NCI-H510A (cell line): ENCODE data around the gene PCCA.
"Not testable (repeated sequence)": the region's sequence is repeated elsewhere in the genome, so short reads cannot be mapped to it uniquely, and the experiment has no call there.

Experiments used
- DNase-seq: peaks from one replicate; lab custom pipeline; 2025; lab: John Stamatoyannopoulos, UW

The PCCA gene

GRCh38 chr13:100546713-100547405 is 458.0 kb downstream of the PCCA start:
- no peak for DNase-seq

DNA sequence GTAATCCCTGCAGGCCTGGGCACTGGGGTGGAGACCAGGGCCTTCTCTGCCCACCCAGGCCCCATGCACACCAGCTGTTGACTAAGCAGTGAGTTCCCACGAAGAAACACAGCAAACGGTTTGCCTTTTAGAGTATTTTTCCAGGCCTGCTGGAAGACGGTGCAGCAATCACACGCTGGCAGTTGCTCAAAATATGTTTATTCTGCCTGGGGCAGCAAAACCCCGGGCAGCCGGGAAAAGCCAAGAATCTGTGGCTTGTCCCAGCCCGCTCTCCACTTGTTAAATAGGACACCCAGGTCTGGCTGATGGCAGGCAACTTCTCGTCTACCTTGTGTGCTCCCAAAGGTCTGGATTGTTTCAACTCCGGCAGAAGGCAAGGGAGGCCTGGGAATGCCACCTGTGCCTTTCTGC is 458.9 kb downstream of the PCCA start:
- no peak for DNase-seq

DNA sequence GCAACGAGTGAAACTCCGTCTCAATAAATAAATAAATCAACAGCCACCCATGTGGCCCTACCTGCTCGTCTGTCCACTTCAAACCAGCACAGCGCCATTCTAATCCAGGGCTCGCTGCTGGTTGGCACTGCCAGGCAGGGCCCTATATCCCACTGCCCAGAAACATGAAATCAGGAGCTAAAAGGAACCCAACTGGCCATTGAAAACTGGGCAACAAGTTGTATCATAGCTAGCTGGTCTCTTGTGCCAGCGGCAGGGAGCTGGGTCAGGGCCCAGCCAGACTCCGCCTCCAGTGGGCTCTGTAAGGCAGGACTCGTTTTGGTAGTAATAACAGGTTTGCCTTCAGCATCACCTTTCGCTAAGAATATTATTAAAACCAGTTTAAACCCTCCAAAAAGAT is 460.4 kb downstream of the PCCA start:
- DNase-seq = no peak

- DNase-seq = no peak
These were observed 463.9 kb downstream of the PCCA start for GRCh38 chr13:100552755-100553154.

DNA sequence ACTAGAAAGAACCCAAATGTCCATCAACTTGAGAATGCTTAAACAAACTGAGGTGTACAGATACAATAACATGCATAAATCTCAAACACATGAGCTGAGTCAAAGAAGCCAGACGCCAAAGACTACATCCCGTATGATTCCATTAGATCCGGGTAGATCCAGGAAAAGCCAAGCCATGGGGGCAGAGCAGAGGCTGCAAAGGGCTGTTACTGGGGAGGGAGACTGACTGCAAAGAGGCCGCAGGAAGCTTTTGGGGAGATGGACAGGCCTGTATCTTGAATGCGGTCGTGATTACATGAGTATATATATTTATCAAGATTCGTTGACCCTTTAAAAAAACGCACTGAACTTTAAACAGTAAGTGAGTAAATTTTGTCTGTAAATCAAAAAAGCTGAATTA is 471.0 kb downstream of the PCCA start:
- DNase-seq = no peak

GRCh38 chr13:100560498-100561157 is 471.7 kb downstream of the PCCA start:
- DNase-seq = no peak

GRCh38 chr13:100561158-100561499 is 472.2 kb downstream of the PCCA start:
- DNase-seq = no peak

DNA sequence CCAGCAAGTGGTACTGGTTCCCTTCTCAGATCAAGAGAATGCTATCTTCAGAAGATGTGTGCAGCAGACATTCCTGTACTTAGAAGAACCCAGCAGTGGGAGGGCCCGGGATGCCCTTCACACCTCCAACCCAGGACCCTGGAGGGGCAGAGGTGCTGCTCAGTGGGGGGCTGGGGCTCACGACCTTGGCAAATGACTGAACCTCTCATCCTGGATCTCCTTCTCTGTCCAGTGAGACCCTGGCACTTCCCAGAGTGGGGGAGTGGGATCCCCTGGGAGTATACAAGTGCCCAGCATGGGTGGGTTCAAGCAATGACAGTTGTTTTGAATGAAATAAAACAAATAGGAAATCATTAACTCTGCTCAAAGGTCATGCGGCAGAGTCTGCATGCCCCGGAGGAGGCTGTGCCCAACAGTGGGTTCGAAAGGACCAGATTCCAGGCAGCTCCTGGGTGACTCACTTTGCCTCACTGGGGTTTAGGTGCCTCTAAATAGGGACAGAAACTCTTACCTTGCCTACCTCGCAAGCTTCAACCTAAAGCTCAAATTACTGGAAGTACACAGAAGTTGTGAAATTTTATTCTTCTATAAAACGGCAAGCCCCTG is 472.8 kb downstream of the PCCA start:
- no peak for DNase-seq

GRCh38 chr13:100563779-100564178 is 474.9 kb downstream of the PCCA start:
- no peak for DNase-seq

GRCh38 chr13:100564444-100565223 is 475.7 kb downstream of the PCCA start:
- DNase-seq = no peak

DNA sequence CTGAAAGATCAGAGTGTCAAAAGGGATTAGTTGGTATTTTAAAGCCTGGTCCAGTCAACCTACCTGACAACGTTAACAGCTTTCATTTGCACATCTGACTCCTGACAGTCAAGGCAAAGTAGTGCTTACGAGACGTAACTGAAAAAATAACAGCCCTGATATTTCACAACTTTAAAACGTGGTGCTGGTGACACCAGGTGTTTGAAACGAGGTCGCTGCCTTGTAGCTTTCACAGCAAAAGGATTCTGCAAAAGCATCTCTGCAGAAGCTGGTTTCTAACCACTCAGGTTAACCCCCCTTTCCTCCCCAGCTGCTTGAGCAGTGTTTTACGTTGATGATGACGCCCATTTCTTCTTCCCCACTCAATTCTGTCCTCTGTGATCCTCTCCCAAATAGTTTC is 476.4 kb downstream of the PCCA start:
- DNase-seq = no peak

- DNase-seq = no peak
These were observed 477.6 kb downstream of the PCCA start for GRCh38 chr13:100566543-100566942.

GRCh38 chr13:100573121-100573520 is 484.2 kb downstream of the PCCA start:
- DNase-seq = no peak

GRCh38 chr13:100577239-100577638 is 488.3 kb downstream of the PCCA start:
- DNase-seq = not testable (repeated sequence)
